B cell (primary cell): ENCODE data around the gene MAP3K5. TPM values are rescaled to one million over a fixed set of nuclear protein-coding genes. Genes with fewer than 3 reads are reported as not detected.

Experiments
- ATAC-seq: fragments of 200-7000 bp; cut with Tn5 transposase; one replicate; pipeline ENCODE4 v1.10.0; 2021; ENCODE audit warnings: low read depth, mild to moderate bottlenecking, moderate number of reproducible peaks, moderate library complexity
- CTCF ChIA-PET: fragments of 350-600 bp; sonication (Branson Sonifier 250); formaldehyde crosslinking; loops from one replicate; lab custom pipeline; 2021; ENCODE audit warnings: antibody characterized with exemption, inconsistent platforms; lab: Charles Lee
- POLR2A ChIA-PET: fragments of 350-600 bp; sonication (Branson Sonifier 250); formaldehyde crosslinking; loops from one replicate; lab custom pipeline; 2021; ENCODE audit warnings: antibody characterized with exemption; lab: Charles Lee
- DNase-seq: peaks from one replicate; pipeline ENCODE4 v3.0.0; 2013
- H2AFZ ChIP-seq: 2 replicates; pipeline ENCODE4 v1.6.1; 2012; ENCODE audit warnings: mild to moderate bottlenecking, low read depth, low read length; ENCODE audit not compliant: insufficient read depth, poor library complexity, severe bottlenecking
- H3K27ac ChIP-seq, 2 donors: 1 replicate in 1 of 2; 2 replicates in 1 of 2; pipeline ENCODE4 v1.5.1; 2012 to 2013; ENCODE audit warnings: low read length in 2 of 2, mild to moderate bottlenecking in 2 of 2, moderate library complexity in 1 of 2
- H3K27me3 ChIP-seq, 4 experiments: fragments of 200-600 bp in 1 of 4; sonication (generic) in 1 of 4; replicated peaks in 1 of 4; 1 replicate in 2 of 4; 2 replicates in 2 of 4; pipeline versions ENCODE4 v1.6.1 to v1.7.0; 2013 to 2016; ENCODE audit warnings: low read length in 3 of 4, mild to moderate bottlenecking in 2 of 4, mixed read lengths in 1 of 4, moderate library complexity in 1 of 4; ENCODE audit not compliant: insufficient read depth in 4 of 4, control insufficient read depth in 3 of 4; ENCODE audit errors: control extremely low read depth in 1 of 4
- H3K36me3 ChIP-seq, 2 experiments: replicated peaks in 1 of 2; 1 replicate in 1 of 2; 2 replicates in 1 of 2; pipeline versions ENCODE4 v1.6.1 to v1.7.1; 2013; ENCODE audit warnings: low read length in 1 of 2; ENCODE audit not compliant: insufficient read depth in 2 of 2, control insufficient read depth in 1 of 2; ENCODE audit errors: control extremely low read depth in 1 of 2, extremely low read depth in 1 of 2
- H3K4me1 ChIP-seq, 2 donors: fragments of 200-600 bp in 1 of 2; sonication (generic) in 1 of 2; 1 replicate in 1 of 2; 2 replicates in 1 of 2; pipeline versions ENCODE4 v1.5.1 to v1.6.1; 2013 to 2017; ENCODE audit warnings: low read length in 2 of 2; ENCODE audit not compliant: control insufficient read depth in 2 of 2, insufficient read depth in 2 of 2
- H3K4me2 ChIP-seq: replicated peaks from 2 replicates; pipeline ENCODE3; 2012; ENCODE audit warnings: mild to moderate bottlenecking, low read depth, low read length; ENCODE audit not compliant: poor library complexity, severe bottlenecking
- H3K4me3 ChIP-seq, 5 experiments: fragments of 200-600 bp in 1 of 5; sonication (generic) in 1 of 5; 1 replicate in 3 of 5; 2 replicates in 2 of 5; pipeline versions ENCODE4 v1.5.1 to v1.7.0; 2011 to 2016; ENCODE audit warnings: low read length in 4 of 5, mild to moderate bottlenecking in 4 of 5, low read depth in 2 of 5, control low read depth in 1 of 5, moderate library complexity in 1 of 5; ENCODE audit not compliant: insufficient read depth in 1 of 5; ENCODE audit errors: control extremely low read depth in 1 of 5, extremely low read depth in 1 of 5
- H3K79me2 ChIP-seq: fragments of 200-600 bp; sonication (generic); one replicate; pipeline ENCODE4 v1.6.0; 2016; ENCODE audit warnings: low read length; ENCODE audit not compliant: control insufficient read depth, insufficient read depth
- H3K9ac ChIP-seq: fragments of 200-600 bp; sonication (generic); 2 replicates; pipeline ENCODE4 v1.6.1; 2017; ENCODE audit warnings: mild to moderate bottlenecking, low read length, moderate library complexity
- H3K9me3 ChIP-seq, 3 donors: one replicate each; pipeline versions ENCODE4 v1.6.1 to v1.7.1; 2013; ENCODE audit warnings: low read length in 2 of 3; ENCODE audit not compliant: control insufficient read depth in 2 of 3, insufficient read depth in 1 of 3; ENCODE audit errors: control extremely low read depth in 1 of 3
- H4K20me1 ChIP-seq: 2 replicates; pipeline ENCODE4 v1.6.0; 2012; ENCODE audit warnings: mild to moderate bottlenecking, low read length; ENCODE audit not compliant: insufficient read depth, control insufficient read depth, poor library complexity, severe bottlenecking
- H3K27ac Mint-ChIP-seq: one replicate; pipeline ENCODE4 v1.8.0; 2021; ENCODE audit warnings: mixed read lengths
- H3K27me3 Mint-ChIP-seq: one replicate; pipeline ENCODE4 v1.8.0; 2021; ENCODE audit warnings: mixed read lengths
- H3K4me1 Mint-ChIP-seq: one replicate; pipeline ENCODE4 v1.8.0; 2021; ENCODE audit warnings: mixed read lengths
- H3K4me3 Mint-ChIP-seq: one replicate; pipeline ENCODE4 v1.8.0; 2021; ENCODE audit warnings: mixed read lengths
- H3K9me3 Mint-ChIP-seq: one replicate; pipeline ENCODE4 v1.8.0; 2022; ENCODE audit warnings: mixed read lengths; ENCODE audit not compliant: insufficient read depth
- CTCF ChIP-seq: fragments of 200-600 bp; IDR thresholded peaks from one replicate; pipeline ENCODE4 v1.8.0; 2022; ENCODE audit warnings: antibody characterized with exemption, mild to moderate bottlenecking
- EZH2 ChIP-seq: IDR thresholded peaks from 2 replicates; pipeline ENCODE4 v1.6.1; 2012; ENCODE audit warnings: borderline replicate concordance, low read depth, mild to moderate bottlenecking, moderate library complexity, low read length; ENCODE audit not compliant: insufficient read depth, poor library complexity, severe bottlenecking
- WGBS: methylation state at CpG from one replicate; pipeline ENCODE4 v1.1.5; 2013; ENCODE audit warnings: missing lambda C conversion rate; ENCODE audit not compliant: insufficient coverage; 5-methylcytosine and 5-hydroxymethylcytosine counted together
- intact Hi-C: fragments of 100-400 bp; cut with micrococcal nuclease; formaldehyde crosslinking; loops from one replicate; pipeline ENCODE4 v1.10.0; 2022
- polyA plus RNA-seq: library from polyadenylated mRNA; depleted of rRNA; stranded (reverse); fragments of >200 nt; gene quantifications from 2 replicates; pipeline ENCODE4 v1.2.3, GENCODE V29; 2012
- total RNA-seq, 2 donors: library from RNA; stranded (reverse); fragments of 120-200 nt in 1 of 2; gene quantifications; 1 replicate in 1 of 2; 2 replicates in 1 of 2; pipeline versions ENCODE4 v1.2.3 to v1.2.4, GENCODE V29; 2013 to 2022

MAP3K5 gene
- total and polyA plus RNA-seq, 2 donors (not counting 1 experiment from before 2014, with no cell fraction given): 5.7 to 34.1 TPM

GRCh38 chr6:136750696-136751521 lies 41.4 kb downstream of the MAP3K5 start:
- Histone ChIP-seq H3K4me2 (peak overlapping the region; percentile 68), H3K27me3 (no peaks in the 10 kb centered on the region), H3K36me3 (no peaks in the 10 kb centered on the region), H2AFZ (no peak overlapping the region), H3K79me2 (peaks cover 88% of the 10 kb centered on the region), H4K20me1 (peaks cover 8% of the 10 kb centered on the region), H3K4me1 (peaks cover 42 to 44% of the 10 kb centered on the region in 2 donors), H3K27ac (peak overlapping the region; percentile 5 to 89), H3K9ac (peak overlapping the region; percentile 55), H3K9me3 (no peaks in the 10 kb centered on the region), H3K4me3 (peak overlapping the region in 2 of 5 experiments; percentile 34 to 46)
- Mint-ChIP-seq H3K4me3 (peak overlapping the region; percentile 69), H3K27ac (peak overlapping the region; percentile 85), H3K27me3 (no peaks in the 10 kb centered on the region), H3K9me3 (no peaks in the 10 kb centered on the region), H3K4me1 (peaks cover 64% of the 10 kb centered on the region)
- intact Hi-C loops: loop anchor here (1.0 kb wide), 2 partner anchors 10 to 40 kb away; no protein-coding TSS in a partner anchor
- DNase-seq (no peak), ATAC-seq (peak; percentile 11)
- ChIA-PET POLR2A (no interaction called here), CTCF (interaction anchor here (0.7 to 2.2 kb wide), 4 partner anchors 14 to 44 kb away, joined by 3 to 9 read pairs (median 6); partner anchors contain the start of gene MAP3K5)
- TF ChIP-seq EZH2 (no peak), CTCF (no peak)
- 71% methylated on average over 4 of the region's 4 CpGs for WGBS
